Ectodermal cell (in vitro differentiated cells): Measurements from ENCODE around the gene NUAK1.
"Not testable (repeated sequence)": the region's sequence is repeated elsewhere in the genome, so short reads cannot be mapped to it uniquely, and the experiment has no call there.

ENCODE experiments used
- H3K27ac ChIP-seq: 2 replicates; pipeline ENCODE4 v1.7.0; 2013; ENCODE audit warnings: mild to moderate bottlenecking, low read depth, low read length; ENCODE audit not compliant: insufficient read depth, poor library complexity, severe bottlenecking
- H3K27me3 ChIP-seq: 2 replicates; pipeline ENCODE4 v1.7.0; 2013; ENCODE audit warnings: mild to moderate bottlenecking, low read length; ENCODE audit not compliant: insufficient read depth, control insufficient read depth, poor library complexity, severe bottlenecking
- H3K36me3 ChIP-seq: one replicate; pipeline ENCODE4 v1.7.0; 2013; ENCODE audit warnings: low read length; ENCODE audit not compliant: control insufficient read depth, insufficient read depth
- H3K4me1 ChIP-seq: one replicate; pipeline ENCODE4 v1.7.0; 2013; ENCODE audit warnings: low read length; ENCODE audit not compliant: control insufficient read depth, insufficient read depth
- H3K4me3 ChIP-seq: 2 replicates; pipeline ENCODE4 v1.7.0; 2013; ENCODE audit warnings: low read depth, low read length, control low read depth; ENCODE audit not compliant: insufficient read depth
- H3K9me3 ChIP-seq: 2 replicates; pipeline ENCODE4 v1.7.0; 2013; ENCODE audit warnings: mild to moderate bottlenecking, low read length, moderate library complexity; ENCODE audit not compliant: control insufficient read depth
- WGBS, 2 experiments: methylation state at CpG; one replicate each; pipeline ENCODE4 v1.1.7; 2013; ENCODE audit warnings: missing lambda C conversion rate in 2 of 2; 5-methylcytosine and 5-hydroxymethylcytosine counted together

NUAK1 gene

GRCh38 chr12:106027286-106027685 is 111.5 kb downstream of the NUAK1 start:
- no peaks in the 10 kb centered on the region for H3K9me3 ChIP-seq
- H3K27me3 ChIP-seq: no peaks in the 10 kb centered on the region
- H3K4me3 ChIP-seq: no peak overlapping the region
- H3K36me3 ChIP-seq: no peaks in the 10 kb centered on the region
- WGBS, 2 experiments: 77 to 88% methylated on average over 5 of the region's 5 CpGs
- no peak overlapping the region for H3K27ac ChIP-seq
- H3K4me1 ChIP-seq: peaks cover 6% of the 10 kb centered on the region

GRCh38 chr12:106025129-106025528 is 113.6 kb downstream of the NUAK1 start:
- no peaks in the 10 kb centered on the region for H3K36me3 ChIP-seq
- no peaks in the 10 kb centered on the region for H3K9me3 ChIP-seq
- H3K27me3 ChIP-seq: no peaks in the 10 kb centered on the region
- 89 to 94% methylated on average over 1 to 2 of the region's 2 CpGs for WGBS, 2 experiments
- H3K27ac ChIP-seq: no peak overlapping the region
- H3K4me3 ChIP-seq: no peak overlapping the region
- H3K4me1 ChIP-seq: peaks cover 6% of the 10 kb centered on the region

- no peaks in the 10 kb centered on the region for H3K9me3 ChIP-seq
- peaks cover 6% of the 10 kb centered on the region for H3K4me1 ChIP-seq
- no peak overlapping the region for H3K27ac ChIP-seq
- no peaks in the 10 kb centered on the region for H3K27me3 ChIP-seq
- WGBS, 2 experiments: 95 to 96% methylated on average over 2 of the region's 2 CpGs
- H3K36me3 ChIP-seq: no peaks in the 10 kb centered on the region
- H3K4me3 ChIP-seq: no peak overlapping the region
Observed at GRCh38 chr12:106023039-106023438, 115.7 kb downstream of the NUAK1 start.

- WGBS, 2 experiments: 92 to 96% methylated on average over 5 of the region's 5 CpGs
- no peaks in the 10 kb centered on the region for H3K27me3 ChIP-seq
- no peak overlapping the region for H3K27ac ChIP-seq
- no peak overlapping the region for H3K4me3 ChIP-seq
- peaks cover 6% of the 10 kb centered on the region for H3K4me1 ChIP-seq
- H3K36me3 ChIP-seq: no peaks in the 10 kb centered on the region
- H3K9me3 ChIP-seq: no peaks in the 10 kb centered on the region
Observed at GRCh38 chr12:106022568-106023012, 116.2 kb downstream of the NUAK1 start.

GRCh38 chr12:106021516-106021915 is 117.2 kb downstream of the NUAK1 start:
- H3K4me3 ChIP-seq: no peak overlapping the region
- WGBS, 2 experiments: 88 to 94% methylated on average over 5 of the region's 5 CpGs
- no peaks in the 10 kb centered on the region for H3K36me3 ChIP-seq
- H3K9me3 ChIP-seq: no peaks in the 10 kb centered on the region
- H3K27ac ChIP-seq: no peak overlapping the region
- H3K27me3 ChIP-seq: no peaks in the 10 kb centered on the region
- H3K4me1 ChIP-seq: no peaks in the 10 kb centered on the region

GRCh38 chr12:106020736-106021135 is 118.0 kb downstream of the NUAK1 start:
- Histone ChIP-seq H3K4me1 (no peaks in the 10 kb centered on the region), H3K27ac (no peak overlapping the region), H3K9me3 (no peaks in the 10 kb centered on the region), H3K36me3 (no peaks in the 10 kb centered on the region), H3K4me3 (no peak overlapping the region), H3K27me3 (no peaks in the 10 kb centered on the region)
- 93 to 95% methylated on average over 3 of the region's 3 CpGs for WGBS, 2 experiments

- Histone ChIP-seq H3K27me3 (no peaks in the 10 kb centered on the region), H3K4me1 (no peaks in the 10 kb centered on the region), H3K36me3 (no peaks in the 10 kb centered on the region), H3K4me3 (no peak overlapping the region), H3K9me3 (no peaks in the 10 kb centered on the region), H3K27ac (no peak overlapping the region)
- WGBS, 2 experiments: 87 to 94% methylated on average over 2 of the region's 2 CpGs
Observed at GRCh38 chr12:106019144-106019543, 119.6 kb downstream of the NUAK1 start.

GRCh38 chr12:106018286-106018685 is 120.5 kb downstream of the NUAK1 start:
- no peak overlapping the region for H3K27ac ChIP-seq
- no peaks in the 10 kb centered on the region for H3K36me3 ChIP-seq
- no peak overlapping the region for H3K4me3 ChIP-seq
- H3K27me3 ChIP-seq: no peaks in the 10 kb centered on the region
- 100% methylated on average over 1 of the region's 1 CpG for WGBS, 2 experiments
- H3K4me1 ChIP-seq: no peaks in the 10 kb centered on the region
- no peaks in the 10 kb centered on the region for H3K9me3 ChIP-seq

- not testable (repeated sequence) for H3K27ac ChIP-seq, H3K27me3 ChIP-seq
- WGBS, 2 experiments: 94 to 96% methylated on average over 7 of the region's 7 CpGs
Observed at GRCh38 chr12:106016601-106017278, 122.0 kb downstream of the NUAK1 start.

GRCh38 chr12:106015646-106016045 is 123.1 kb downstream of the NUAK1 start:
- H3K27me3 ChIP-seq: no peaks in the 10 kb centered on the region
- H3K27ac ChIP-seq: no peak overlapping the region
- H3K4me3 ChIP-seq: no peak overlapping the region
- H3K36me3 ChIP-seq: no peaks in the 10 kb centered on the region
- H3K9me3 ChIP-seq: no peaks in the 10 kb centered on the region
- WGBS, 2 experiments: 94 to 97% methylated on average over 12 of the region's 12 CpGs
- H3K4me1 ChIP-seq: no peaks in the 10 kb centered on the region

More at GRCh38 chr12:106016601-106017278, 122.0 kb downstream of the NUAK1 start:
- H3K9me3 ChIP-seq, H3K4me1 ChIP-seq, H3K4me3 ChIP-seq, H3K36me3 ChIP-seq: not testable (repeated sequence)
